SU-DHL-6 (cell line): ENCODE results near the gene GNE.
A peak's percentile ranks its signal among the peaks of the same experiment; 100 is the strongest.

Experiments
- H2AFZ ChIP-seq: fragments of 200-600 bp; sonication (generic); 2 replicates; pipeline ENCODE4 v1.6.1; 2014; ENCODE audit warnings: low read depth, mild to moderate bottlenecking, moderate library complexity, mixed read lengths, antibody characterized with exemption, low read length; ENCODE audit not compliant: severe bottlenecking
- H3F3A ChIP-seq: fragments of 200-600 bp; shearing (Covaris generic); 2 replicates; pipeline ENCODE4 v1.6.0; 2016; ENCODE audit warnings: antibody characterized with exemption, mild to moderate bottlenecking; ENCODE audit not compliant: insufficient read depth
- H3K27ac ChIP-seq: fragments of 200-600 bp; sonication (generic); 2 replicates; pipeline ENCODE4 v1.5.1; 2016; ENCODE audit warnings: low read depth, mild to moderate bottlenecking, low read length, moderate library complexity, mixed read lengths
- H3K27me3 ChIP-seq: fragments of 200-600 bp; sonication (generic), shearing (Covaris generic); 2 replicates; pipeline ENCODE4 v1.6.0; 2014; ENCODE audit warnings: mild to moderate bottlenecking, low read length
- H3K36me3 ChIP-seq: fragments of 200-600 bp; sonication (generic); 2 replicates; pipeline ENCODE4 v1.6.1; 2014; ENCODE audit warnings: mild to moderate bottlenecking, low read length, mixed read lengths
- H3K4me2 ChIP-seq: fragments of 300-600, 200-600 bp; shearing (Covaris generic), sonication (generic); 2 replicates; pipeline ENCODE4 v1.6.0; 2014; ENCODE audit warnings: low read length, low read depth, mild to moderate bottlenecking; ENCODE audit not compliant: poor library complexity, severe bottlenecking
- H3K4me3 ChIP-seq: fragments of 200-600 bp; sonication (generic); 2 replicates; pipeline ENCODE4 v1.5.1; 2014; ENCODE audit warnings: antibody characterized with exemption, low read length, mild to moderate bottlenecking, mixed read lengths; ENCODE audit not compliant: insufficient read depth, poor library complexity, severe bottlenecking
- H3K79me2 ChIP-seq: fragments of 200-600 bp; sonication (generic); 2 replicates; pipeline ENCODE4 v1.6.1; 2014; ENCODE audit warnings: mild to moderate bottlenecking, low read length, moderate library complexity; ENCODE audit not compliant: insufficient read depth
- H3K9ac ChIP-seq: fragments of 200-600 bp; sonication (generic); 2 replicates; pipeline ENCODE4 v1.7.0; 2014; ENCODE audit warnings: mild to moderate bottlenecking, low read length
- H3K9me2 ChIP-seq: fragments of 200-600 bp; sonication (generic); replicated peaks from 2 replicates; pipeline ENCODE4 v1.6.1; 2014; ENCODE audit warnings: low read length; ENCODE audit not compliant: insufficient read depth
- H3K9me3 ChIP-seq: fragments of 200-600 bp; sonication (generic); 2 replicates; pipeline ENCODE4 v1.6.1; 2014; ENCODE audit warnings: low read length, mixed read lengths; ENCODE audit not compliant: insufficient read depth
- H4K20me1 ChIP-seq: fragments of 200-600 bp; sonication (generic); 2 replicates; pipeline ENCODE4 v1.6.1; 2014; ENCODE audit warnings: low read depth, mild to moderate bottlenecking, antibody characterized with exemption, low read length, moderate library complexity, mixed read lengths
- EZH2phosphoT487 ChIP-seq: fragments of 200-600 bp; sonication (generic), shearing (Covaris generic); conservative IDR thresholded peaks from 2 replicates; pipeline ENCODE4 v1.6.1; 2018; ENCODE audit warnings: mild to moderate bottlenecking, antibody characterized with exemption, low read length, moderate library complexity, mixed read lengths
- TF ChIP-seq, protein P1 (sequence below): fragments of 200-600 bp; sonication (generic); IDR thresholded peaks from one replicate; pipeline ENCODE4 v1.5.1; 2017; ENCODE audit warnings: antibody characterized with exemption, mild to moderate bottlenecking, low read length, moderate library complexity; ENCODE audit not compliant: insufficient read depth, poor library complexity, severe bottlenecking

GNE gene

DNA sequence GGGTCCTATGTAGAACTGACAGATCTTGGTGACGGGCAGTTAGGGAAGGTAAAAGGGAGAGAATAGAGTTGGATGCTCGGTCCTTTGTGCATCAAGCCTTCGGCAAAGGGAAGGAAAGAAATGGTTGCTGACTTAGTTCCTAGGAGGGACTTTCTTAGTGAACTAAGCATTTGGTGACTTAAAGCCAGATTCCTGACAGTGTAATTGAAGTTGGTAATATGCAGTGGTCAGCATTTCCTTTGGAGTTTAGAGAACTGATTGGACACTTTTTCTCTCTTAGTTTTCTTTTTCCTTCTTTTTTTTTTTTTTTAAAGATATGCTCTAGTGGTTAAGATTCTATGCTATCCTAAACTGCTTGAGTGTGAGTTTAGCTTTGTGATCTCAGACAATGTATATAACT is 65.2 kb downstream of the GNE start:
- Histone ChIP-seq H3K79me2 (peaks cover 69% of the 10 kb centered on the region), H3K36me3 (peaks cover 9% of the 10 kb centered on the region; the same call in 1 of the 2 replicates), H2AFZ (no peak overlapping the region), H3K4me3 (peak overlapping the region; percentile 79), H3K27ac (no peak overlapping the region), H3K9ac (peak overlapping the region; percentile 91), H3F3A (no peaks in the 10 kb centered on the region; the same call in 1 of the 2 replicates), H3K27me3 (no peaks in the 10 kb centered on the region), H3K9me2 (no peaks in the 10 kb centered on the region), H3K9me3 (no peaks in the 10 kb centered on the region), H3K4me2 (peak overlapping the region; percentile 85), H4K20me1 (peaks cover 43% of the 10 kb centered on the region)
- TF ChIP-seq EZH2phosphoT487: no peak

DNA sequence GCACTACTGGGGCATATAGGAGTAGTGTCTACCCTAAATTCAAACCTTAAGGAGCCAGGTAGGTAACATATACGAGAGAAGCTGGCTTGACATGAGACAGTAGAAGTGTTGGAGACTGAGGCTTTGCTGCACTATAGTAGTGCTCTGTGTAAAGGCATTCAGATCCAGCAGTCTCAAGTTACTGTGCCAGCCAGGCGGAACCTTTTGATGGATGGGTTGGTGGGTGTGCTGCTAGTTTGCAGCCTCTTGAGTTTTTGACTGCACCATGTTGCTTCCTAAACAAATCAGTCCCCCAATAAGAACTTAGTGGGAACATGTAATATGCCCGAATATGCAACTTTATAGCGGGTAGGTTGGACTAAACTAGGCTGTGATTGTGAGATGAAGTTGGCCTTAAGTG is 66.1 kb downstream of the GNE start:
- Histone ChIP-seq H3K4me2 (peak overlapping the region; percentile 85), H3F3A (no peaks in the 10 kb centered on the region; the same call in 1 of the 2 replicates), H3K27ac (no peak overlapping the region), H3K9me2 (no peaks in the 10 kb centered on the region), H3K36me3 (peaks cover 3% of the 10 kb centered on the region; the same call in 1 of the 2 replicates), H2AFZ (no peak overlapping the region), H3K9ac (peak overlapping the region; percentile 91), H3K9me3 (no peaks in the 10 kb centered on the region), H3K79me2 (peaks cover 60% of the 10 kb centered on the region), H4K20me1 (peaks cover 39% of the 10 kb centered on the region), H3K4me3 (peak overlapping the region; percentile 79), H3K27me3 (no peaks in the 10 kb centered on the region)
- TF ChIP-seq EZH2phosphoT487: no peak
- TF ChIP-seq, protein P1, sequence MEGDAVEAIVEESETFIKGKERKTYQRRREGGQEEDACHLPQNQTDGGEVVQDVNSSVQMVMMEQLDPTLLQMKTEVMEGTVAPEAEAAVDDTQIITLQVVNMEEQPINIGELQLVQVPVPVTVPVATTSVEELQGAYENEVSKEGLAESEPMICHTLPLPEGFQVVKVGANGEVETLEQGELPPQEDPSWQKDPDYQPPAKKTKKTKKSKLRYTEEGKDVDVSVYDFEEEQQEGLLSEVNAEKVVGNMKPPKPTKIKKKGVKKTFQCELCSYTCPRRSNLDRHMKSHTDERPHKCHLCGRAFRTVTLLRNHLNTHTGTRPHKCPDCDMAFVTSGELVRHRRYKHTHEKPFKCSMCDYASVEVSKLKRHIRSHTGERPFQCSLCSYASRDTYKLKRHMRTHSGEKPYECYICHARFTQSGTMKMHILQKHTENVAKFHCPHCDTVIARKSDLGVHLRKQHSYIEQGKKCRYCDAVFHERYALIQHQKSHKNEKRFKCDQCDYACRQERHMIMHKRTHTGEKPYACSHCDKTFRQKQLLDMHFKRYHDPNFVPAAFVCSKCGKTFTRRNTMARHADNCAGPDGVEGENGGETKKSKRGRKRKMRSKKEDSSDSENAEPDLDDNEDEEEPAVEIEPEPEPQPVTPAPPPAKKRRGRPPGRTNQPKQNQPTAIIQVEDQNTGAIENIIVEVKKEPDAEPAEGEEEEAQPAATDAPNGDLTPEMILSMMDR: no peak

DNA sequence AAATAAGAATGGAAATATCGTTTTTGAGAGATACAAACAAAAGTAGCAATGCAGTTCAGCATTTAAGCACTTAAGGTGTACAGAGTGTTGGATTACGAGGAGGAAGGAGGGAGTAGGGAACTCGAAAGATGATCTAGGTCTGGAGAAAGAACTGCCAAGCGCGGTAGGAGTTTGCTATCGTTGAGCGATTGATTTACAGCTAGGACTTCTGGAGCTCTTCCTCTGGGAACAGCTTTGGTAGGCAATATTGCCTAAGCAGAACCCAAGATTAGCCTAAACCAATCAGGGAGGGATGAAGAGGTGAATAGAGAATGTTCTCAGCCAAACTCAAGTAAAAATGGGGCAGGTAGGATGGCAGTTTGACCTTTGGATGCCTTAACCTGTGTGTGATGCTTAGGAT is 66.6 kb downstream of the GNE start:
- Histone ChIP-seq H3K4me3 (peak overlapping the region; percentile 79), H4K20me1 (peaks cover 34% of the 10 kb centered on the region), H3K79me2 (peaks cover 55% of the 10 kb centered on the region), H2AFZ (no peak overlapping the region), H3K27me3 (no peaks in the 10 kb centered on the region), H3F3A (no peaks in the 10 kb centered on the region; the same call in 1 of the 2 replicates), H3K36me3 (no peaks in the 10 kb centered on the region; the same call in 1 of the 2 replicates), H3K9ac (peak overlapping the region; percentile 91), H3K9me2 (no peaks in the 10 kb centered on the region), H3K4me2 (peak overlapping the region; percentile 85), H3K9me3 (no peaks in the 10 kb centered on the region), H3K27ac (peak overlapping the region; percentile 63)
- no peak for TF ChIP-seq EZH2phosphoT487
- TF ChIP-seq, protein P1: no peak

DNA sequence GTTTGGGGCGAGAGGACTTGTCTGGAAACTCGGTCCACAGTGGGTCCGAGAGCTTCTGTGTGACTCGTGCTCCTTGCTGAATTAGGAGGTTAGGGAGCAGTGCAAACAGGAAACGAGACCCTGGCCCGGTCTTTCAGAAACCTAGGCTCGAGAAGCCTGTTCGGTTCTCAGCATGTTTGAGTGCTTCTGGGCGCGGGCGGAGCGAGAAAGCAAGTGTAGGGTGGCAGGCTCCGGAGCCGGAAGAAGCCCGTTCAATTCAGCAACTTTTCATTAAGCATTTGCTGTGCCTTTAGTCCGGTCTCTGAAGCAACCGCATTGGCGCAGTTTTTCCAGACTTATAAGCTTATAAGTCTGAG is 67.0 kb downstream of the GNE start:
- H3K27ac ChIP-seq: peak overlapping the region; percentile 63
- no peaks in the 10 kb centered on the region for H3K9me2 ChIP-seq
- peak overlapping the region; percentile 85 for H3K4me2 ChIP-seq
- TF ChIP-seq EZH2phosphoT487: no peak
- TF ChIP-seq, protein P1: no peak
- no peaks in the 10 kb centered on the region; the same call in 1 of the 2 replicates for H3F3A ChIP-seq
- H3K27me3 ChIP-seq: no peaks in the 10 kb centered on the region
- H3K4me3 ChIP-seq: peak overlapping the region; percentile 79
- peaks cover 32% of the 10 kb centered on the region for H4K20me1 ChIP-seq
- peaks cover 51% of the 10 kb centered on the region for H3K79me2 ChIP-seq
- peak overlapping the region; percentile 50 for H2AFZ ChIP-seq
- H3K9ac ChIP-seq: peak overlapping the region; percentile 91
- no peaks in the 10 kb centered on the region for H3K9me3 ChIP-seq
- no peaks in the 10 kb centered on the region; the same call in 1 of the 2 replicates for H3K36me3 ChIP-seq
